HG03108 (cell line): ENCODE measurements around the gene HEATR5B.
"Not testable (repeated sequence)": the region's sequence is repeated elsewhere in the genome, so short reads cannot be mapped to it uniquely, and the experiment has no call there.

Source experiments
- ATAC-seq: cut with Tn5 transposase; IDR thresholded peaks from one replicate; pipeline ENCODE4 v1.9.1; 2021; ENCODE audit warnings: moderate library complexity; ENCODE audit not compliant: unreplicated experiment

Gene HEATR5B

DNA sequence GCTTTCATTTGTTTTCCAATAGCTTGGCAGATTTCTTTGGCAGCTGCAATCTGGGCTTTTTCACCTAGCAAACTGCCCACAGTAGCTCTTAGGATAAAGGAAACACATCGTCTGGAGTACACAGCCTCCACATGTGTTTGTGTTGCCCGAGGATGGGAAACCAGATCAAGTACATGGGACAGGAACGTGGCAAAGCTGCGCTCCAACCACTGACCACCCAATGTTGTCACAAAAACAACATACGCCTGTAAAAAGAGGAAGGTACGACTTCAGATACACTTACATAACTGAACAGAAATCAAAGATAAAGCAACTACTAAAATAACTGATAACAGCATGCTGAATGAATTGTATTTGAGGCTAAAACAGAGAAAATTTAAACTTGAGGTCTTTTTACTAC is 15.5 kb downstream of the HEATR5B start:
- no peak for ATAC-seq

DNA sequence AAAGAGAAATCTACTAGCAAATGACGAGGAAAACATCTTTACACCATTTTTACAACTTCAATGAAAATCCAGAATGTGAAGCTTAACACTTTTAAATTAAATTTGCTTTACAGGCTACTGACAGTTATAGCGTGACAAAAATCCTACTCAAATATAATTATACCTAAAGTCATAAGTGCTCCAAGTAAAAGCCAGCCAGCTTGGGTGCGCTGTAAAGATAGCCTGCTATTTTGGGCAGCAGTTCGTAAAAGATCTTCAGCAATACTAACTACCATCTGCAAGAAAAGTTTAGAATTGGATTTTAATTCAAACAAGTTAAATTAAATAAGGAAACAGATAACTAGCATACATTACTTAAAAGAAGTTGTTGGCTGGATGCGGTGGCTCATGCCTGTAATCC is 22.4 kb downstream of the HEATR5B start:
- ATAC-seq = no peak

DNA sequence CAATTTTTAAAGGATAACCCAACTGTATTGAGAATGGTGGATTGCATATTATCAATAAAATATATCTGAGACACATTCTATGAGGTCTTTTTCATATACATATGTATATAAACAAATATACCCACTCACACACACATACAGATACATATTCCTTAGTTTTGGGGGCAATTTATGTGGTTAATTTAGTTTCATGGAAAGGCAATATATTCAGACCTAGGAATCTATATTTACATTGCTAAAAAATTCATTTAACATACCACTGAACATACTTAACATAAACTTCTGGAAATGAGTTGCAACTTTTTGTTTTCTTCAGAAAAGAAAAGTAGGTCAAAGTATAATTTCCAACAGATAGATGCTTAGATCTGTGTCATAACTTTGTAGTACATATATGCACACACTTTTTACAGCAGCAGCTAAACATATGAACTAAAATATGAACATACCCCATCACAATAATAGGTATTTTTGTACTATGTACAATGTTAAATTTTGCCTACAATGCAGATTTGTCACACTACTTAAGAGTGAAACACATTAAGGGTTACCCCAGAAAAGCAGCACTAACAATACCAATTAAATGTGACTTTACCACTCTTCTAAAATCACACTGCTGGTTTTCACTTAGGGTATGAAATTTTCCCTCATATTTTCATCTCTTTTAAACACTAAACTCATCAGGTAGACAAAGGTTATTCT is 23.0 kb downstream of the HEATR5B start:
- ATAC-seq = no peak

DNA sequence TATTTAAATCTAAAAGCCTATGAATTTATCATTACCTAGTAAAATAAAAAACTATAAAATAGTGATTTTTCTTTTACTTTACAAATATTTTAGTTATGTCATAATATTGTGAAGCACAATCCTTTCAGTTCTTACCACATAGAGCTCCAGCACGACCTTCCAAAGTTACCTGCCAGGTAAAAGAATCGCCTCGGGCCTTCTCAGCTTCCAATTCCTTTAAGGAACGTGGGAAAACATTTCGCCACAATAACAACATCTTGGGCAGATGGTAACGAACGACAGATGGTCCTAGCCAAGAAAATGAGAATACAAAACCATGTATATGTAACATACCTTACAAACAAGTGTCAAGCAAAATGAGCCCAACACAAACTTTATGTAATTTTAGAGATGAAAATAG is 23.7 kb downstream of the HEATR5B start:
- ATAC-seq = no peak

DNA sequence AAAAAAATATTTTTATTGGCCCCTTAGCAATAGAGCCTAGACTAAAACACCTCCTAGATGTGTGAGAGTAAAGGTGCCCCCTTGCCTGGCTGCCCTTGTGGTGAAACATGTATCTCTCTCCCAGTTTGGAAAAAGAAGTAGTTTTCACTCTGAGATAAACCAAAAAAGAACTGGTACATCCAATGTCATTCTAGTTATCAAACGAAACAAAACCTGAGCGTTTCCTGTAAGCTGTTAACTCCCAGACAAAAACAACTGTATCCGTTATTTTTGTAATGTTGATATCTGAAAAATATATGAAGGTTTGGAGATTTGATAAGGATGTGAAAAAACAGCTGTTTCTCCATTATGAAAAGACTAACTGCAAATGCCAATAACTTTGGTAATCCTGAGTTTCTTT is 24.3 kb downstream of the HEATR5B start:
- ATAC-seq = no peak

DNA sequence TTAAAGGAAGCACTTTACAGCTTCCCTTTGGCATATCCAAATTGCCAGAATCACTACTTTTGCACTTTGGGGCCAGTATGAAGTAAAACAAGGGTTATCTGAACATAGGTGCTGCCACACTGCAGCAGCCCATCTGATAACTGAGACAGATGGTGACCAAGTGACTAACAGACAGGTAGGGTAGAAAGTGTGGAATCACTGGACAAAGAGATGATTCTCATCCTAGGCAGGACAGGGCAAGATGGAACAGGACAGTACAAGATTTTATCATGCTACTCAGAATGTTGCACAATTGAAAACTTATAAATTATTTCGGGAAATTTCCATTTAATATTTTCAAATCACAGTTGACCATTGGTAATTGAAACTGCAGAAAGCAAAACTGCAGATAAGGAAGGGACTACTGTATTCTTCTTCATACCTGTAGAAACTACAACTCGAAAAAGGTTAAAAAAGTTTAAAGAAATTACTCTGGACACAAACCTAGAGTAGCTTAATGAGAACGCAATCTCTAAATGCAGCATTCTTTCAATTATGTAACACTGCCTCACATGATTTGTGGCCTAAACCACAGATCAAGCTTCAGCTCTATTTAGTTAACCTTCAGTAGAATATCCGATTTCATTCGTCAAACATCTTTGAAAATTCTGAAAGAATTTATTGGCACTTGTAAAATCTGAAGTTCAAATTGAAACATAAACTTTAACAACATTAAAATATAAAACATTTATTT is 31.4 kb downstream of the HEATR5B start:
- no peak for ATAC-seq

DNA sequence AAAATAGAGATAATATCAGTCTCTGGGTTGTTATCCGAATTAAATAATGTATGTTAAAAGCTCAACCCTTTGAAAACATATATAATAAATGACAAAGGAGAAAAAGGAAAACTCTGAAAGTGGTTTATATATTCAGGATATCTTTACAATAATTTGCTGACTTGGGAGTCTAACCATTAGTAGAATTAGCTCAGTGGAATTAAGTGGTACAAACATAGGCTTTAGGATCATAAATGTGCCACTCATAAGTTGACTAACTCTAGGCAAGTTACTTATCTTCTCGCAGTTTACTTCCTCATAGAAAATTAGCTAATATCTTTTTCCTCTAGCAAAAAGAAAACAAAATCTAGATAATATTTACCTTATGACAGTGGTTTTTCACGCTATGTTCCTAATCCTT is 44.6 kb downstream of the HEATR5B start:
- no peak for ATAC-seq

DNA sequence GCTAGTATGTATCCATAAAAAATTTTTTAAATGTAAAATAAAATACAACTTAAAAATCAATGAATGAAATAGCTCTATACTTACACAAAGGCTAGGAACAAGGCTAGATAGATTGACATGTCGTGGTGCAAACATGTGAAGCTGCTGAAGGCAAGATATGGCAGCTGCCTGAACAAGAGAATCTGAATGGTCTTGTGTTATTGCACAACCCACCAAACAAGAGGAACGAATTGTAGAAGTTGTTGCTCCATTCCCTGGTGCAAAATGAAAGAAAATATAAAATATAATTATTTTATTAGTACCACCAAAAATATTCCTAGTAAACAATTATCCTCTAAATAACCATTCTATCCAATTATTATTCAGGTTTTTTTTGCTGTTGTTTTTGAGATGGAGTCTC is 46.4 kb downstream of the HEATR5B start:
- ATAC-seq = no peak

DNA sequence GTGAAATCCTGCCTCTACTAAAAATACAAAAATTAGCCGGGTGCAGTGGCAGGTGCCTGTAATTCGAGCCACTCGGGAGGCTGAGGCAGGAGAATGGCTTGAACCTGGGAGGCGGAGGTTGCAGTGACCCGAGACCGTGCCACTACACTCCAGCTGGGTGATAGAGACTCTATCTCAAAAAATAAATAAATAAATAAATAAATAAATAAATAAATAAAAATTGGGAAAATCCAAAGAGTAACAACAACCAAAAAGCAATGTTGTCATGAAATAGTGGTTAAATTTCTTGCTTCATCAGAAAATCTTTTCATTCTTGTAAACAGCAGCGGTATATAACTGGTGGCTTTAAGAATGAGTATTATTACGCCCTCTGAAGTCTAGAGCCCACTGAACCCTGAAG is 54.4 kb downstream of the HEATR5B start:
- no peak for ATAC-seq

DNA sequence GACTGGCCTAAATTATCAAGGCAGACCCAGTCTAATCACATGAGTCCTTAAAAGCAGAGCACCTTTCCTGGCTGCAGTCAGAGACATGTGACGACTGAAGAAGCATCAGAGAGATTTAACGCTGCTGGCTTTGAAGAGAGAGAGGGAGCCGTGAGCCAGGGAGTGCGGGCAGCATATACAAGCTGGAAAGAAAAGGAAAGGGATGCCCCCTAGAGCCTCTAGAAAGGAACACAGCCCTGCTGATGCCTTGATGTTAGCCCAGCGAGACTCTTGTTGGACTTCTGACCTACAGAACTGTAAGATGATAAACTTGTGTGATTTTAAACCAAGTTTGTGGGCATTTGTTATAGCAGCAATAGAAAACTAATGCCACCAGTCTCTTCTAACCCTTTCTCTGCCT is 58.1 kb downstream of the HEATR5B start:
- no peak for ATAC-seq

DNA sequence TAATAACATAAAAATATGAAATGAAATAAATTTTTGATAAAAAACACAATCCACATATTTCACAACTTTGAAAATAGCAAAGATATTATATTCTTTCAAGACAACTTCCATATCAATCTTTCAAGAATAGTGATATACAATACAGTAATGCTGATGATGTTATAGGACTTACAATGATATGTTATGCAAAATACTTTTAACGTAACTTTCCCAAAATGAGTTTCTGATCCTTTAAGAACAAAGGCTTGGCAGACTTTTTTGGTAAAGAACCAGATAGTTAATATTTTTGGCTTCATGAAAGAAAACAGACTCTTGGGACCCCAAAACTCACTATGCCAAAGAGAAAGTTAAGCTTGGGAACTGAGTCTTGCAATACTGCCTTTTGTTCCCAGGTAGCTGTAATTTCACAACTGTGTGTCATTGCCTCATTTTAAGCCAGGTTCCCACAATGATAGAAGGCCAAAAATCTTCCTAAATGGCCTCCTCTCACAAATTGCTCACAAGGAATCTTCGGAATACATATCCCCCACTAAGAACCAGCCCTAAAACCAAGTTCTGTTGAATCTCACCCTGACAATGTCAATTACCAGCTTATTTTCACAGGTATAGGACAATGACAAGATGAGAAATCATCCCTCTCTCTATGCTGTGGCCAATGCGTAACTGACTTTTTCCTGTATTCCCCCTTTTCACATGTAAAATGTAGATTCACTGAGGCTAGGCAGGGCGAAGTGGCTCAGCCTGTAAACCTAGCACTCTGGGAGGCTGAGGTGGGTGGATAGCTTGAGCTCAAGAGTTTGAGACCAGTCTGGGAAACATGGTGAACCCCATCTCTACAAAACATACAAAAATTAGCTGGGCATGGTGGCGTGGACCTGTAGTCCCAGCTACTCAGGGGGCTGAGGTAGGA is 63.0 kb downstream of the HEATR5B start:
- no peak for ATAC-seq

DNA sequence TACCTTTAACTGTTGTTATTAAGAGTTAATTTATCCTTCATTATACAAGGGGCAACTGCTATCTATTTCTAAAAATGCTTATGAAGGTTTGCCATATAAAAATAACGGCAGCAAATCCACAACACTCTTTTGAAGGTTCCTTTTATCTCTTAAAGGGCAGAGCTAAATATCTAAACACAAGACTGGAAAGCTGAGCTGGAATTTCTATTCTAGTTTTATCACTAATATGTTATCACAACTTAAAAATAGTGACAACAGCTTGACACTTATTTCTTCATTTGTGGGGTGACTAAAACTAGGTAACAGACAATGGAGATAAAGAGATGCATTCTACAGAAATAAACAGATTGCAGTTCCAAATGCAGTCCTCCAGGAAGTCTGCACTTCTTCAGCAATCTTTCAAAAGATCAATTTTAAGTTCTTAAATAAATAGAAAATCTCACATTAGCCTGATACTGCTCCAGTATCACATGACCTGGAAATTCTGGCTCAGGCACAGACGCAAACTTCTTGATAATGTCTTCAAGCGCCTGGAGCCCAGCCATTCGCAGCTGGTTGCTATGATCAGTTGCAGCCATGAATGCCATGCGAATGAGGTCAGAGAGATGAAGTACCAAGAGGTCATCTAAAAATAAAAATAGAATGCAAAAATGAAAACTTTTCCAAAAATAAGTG is 63.8 kb downstream of the HEATR5B start:
- ATAC-seq = no peak

DNA sequence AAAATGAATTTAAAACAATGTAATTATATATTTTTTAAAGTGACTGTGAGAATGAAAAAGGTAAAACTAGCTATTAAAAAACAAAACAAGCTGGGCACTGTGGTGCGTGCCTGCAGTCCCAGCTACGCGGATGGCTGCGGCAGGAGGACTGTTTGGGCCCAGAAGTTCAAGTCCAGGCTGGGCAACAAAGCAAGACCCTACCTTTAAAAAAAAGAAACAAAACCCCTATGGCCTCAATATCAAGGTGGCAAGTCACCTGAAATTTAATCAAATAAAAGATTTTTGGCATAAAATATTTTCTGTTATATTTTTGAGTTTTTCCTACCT is 70.9 kb downstream of the HEATR5B start:
- ATAC-seq = no peak

DNA sequence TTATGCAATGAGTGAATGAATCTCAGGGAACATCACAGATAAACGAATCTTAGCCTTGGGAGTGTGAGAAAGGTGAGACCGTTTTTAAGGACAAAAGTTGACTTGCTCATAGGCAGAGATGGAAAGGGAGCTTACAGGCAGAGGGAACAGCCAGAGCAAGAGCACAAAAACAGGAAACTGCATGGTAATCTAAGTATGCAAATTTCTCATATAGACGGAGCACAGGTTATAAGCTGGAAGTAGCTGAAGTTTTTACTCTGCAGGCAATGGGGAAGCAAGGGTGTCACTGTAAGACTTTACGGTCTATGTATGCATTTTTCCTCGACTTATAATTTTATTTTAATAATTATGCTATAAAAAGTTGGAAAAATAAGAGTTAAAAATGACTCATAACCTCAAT is 73.0 kb downstream of the HEATR5B start:
- no peak for ATAC-seq

DNA sequence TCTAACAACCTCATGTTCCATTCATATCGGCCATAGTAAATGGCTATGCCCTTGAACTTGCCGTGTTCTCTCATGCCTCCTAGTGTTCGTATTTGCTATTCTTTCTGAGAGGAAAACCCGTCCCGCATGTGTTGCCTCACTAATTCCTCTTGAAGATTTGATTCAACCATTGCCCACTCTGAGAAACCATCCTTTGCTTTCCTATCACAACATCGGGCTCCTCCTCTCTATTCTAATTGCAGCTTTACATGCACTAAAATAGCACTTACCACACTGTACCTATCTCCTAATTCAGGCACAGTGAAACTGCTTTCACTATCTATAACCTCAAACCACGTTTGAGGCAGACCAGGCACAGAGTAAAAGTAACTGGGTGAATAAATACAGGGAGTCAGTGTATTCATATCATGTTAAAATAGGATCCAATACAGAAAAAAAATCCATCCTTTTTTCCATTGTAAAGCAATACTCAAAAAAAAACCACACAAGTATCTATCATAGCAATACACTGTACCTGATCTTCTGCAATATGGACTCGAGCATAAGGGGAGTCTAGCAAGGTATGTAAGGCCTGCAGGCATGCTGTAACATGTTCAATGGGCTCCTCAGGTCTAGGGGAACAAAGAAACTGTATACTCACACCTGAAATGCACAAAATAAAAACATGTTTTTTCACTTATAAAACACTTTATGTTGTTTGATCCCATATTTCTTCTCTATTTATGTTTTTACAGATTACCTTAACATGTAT is 78.9 kb downstream of the HEATR5B start:
- peak; percentile 97 for ATAC-seq

DNA sequence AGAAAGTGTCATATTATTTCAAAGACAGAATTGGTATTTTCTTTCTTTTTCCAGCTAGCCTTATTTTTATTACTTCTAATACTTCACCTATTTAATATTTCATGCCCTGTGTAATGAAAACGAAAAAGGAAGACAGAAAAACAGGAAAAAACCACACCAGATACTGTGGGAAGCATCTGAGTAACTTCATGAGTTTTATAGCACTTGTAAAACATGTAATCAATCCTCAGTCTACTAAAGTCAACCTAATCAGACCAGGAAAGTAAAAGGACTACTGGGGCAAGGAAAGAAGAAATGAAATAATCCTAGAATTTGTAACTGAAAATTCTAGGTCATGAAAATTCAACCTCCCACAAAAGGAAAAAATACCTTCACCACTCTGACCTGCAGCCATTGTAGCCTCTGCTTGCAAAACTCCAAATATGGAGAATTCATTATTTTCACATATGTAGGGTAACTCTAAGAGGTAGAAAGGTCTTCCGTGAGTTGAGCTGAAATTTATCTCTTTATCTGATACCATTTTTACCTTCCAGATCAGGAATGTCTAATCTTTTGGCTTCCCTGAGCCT is 83.1 kb downstream of the HEATR5B start:
- no peak for ATAC-seq

DNA sequence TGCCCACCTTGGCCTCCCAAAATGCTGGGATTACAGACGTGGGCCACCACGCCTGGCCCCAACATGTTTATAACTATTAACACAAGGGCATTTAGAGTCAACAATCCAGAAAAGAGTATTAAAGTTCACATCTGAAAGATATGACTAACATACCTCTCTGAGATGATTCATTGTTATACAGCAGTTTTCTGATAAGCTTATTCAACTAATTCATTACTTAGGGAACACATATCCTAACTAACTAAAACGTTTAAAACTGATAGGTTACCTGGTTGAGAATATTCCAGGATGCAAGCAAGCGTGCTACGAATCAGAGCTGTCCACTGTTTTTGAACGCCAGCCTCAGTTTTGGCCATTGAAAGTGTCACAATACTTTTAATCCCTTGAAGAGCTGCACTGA is 83.9 kb downstream of the HEATR5B start:
- ATAC-seq = no peak

DNA sequence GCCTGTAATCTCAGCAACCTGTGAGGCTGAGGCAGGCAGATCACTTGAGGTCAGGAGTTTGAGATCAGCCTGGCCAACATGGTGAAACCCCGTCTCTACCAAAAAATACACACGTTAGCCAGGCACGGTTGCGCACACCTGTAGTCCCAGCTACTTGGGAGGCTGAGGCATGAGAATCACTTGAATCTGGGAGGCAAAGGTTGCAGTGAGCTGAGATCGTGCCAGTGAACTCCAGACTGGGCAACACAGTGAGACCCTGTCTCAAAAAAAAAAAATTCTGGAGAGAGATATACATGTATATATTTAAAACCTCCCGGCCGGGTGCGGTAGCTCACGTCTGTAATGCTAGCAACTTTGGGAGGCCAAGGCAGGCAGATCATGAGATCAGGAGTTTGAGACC is 84.8 kb downstream of the HEATR5B start:
- not testable (repeated sequence) for ATAC-seq

DNA sequence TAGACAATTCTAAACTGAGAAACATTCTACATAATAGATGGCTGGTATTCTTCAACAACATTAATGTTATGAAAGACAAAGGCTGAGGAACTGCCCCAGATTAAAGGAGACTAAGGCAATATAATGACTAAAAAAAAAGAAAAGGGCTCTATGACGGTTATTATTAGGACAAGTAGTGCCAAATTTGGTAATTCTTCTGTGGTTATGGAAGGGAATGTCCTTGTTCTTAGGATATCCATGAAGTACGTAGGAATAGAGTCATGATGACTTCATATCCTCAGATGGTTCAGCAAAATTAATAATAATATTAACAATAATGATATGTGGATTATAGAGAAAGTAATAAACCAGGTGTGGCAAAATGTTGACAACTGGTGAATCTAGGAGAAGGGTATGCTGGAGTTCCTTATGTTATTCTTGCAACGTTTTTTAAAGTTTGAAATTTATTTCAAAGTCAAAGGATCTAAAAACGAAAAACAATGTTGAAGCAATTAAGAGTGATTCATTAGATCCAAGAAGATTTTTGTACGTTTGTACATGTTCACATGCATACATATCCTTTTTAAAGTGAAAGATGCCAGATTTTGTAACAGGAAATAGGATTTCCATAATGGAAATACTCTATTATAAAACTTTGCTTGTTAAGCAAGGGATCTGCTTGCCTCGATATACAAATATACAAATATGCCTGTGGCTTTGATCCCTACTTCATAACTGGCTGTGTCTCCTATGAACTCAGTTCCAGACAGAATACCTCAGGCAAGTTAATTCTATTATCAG is 90.1 kb downstream of the HEATR5B start:
- ATAC-seq = no peak

DNA sequence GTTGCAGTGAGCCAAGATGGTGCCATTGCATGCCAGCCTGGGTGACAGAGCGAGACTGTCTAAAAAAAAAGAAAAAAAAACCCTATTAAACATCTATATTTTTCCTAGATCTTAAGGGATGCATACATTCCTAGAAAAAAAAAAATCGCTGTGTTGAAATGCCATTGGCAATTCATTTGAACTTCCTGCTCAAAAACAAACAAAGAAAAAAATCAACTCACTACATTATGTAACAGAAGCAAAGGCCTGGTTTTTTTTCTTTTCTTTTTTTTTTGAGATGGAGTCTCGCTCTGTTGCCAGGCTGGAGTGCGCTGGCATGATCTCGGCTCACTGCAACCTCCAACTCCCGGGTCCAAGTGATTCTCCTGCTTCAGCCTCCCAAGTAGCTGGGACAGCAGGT is 96.2 kb downstream of the HEATR5B start:
- ATAC-seq = no peak
